GM21390 (cell line): ENCODE data around the gene PLEKHG4B.
"Not testable (repeated sequence)": the region's sequence is repeated elsewhere in the genome, so short reads cannot be mapped to it uniquely, and the experiment has no call there.

Experiments used
- ATAC-seq: cut with Tn5 transposase; IDR thresholded peaks from one replicate; pipeline ENCODE4 v1.9.1; 2021; ENCODE audit not compliant: unreplicated experiment

Gene PLEKHG4B

GRCh38 chr5:93221-93980 lies 1.4 kb downstream of the PLEKHG4B start:
- ATAC-seq, result no peak

GRCh38 chr5:94113-94892 lies 2.3 kb downstream of the PLEKHG4B start:
- ATAC-seq, result no peak

GRCh38 chr5:95241-95980 lies 3.4 kb downstream of the PLEKHG4B start:
- ATAC-seq, result no peak

- no peak for ATAC-seq
Observed at GRCh38 chr5:96976-97660, 5.2 kb downstream of the PLEKHG4B start.

DNA sequence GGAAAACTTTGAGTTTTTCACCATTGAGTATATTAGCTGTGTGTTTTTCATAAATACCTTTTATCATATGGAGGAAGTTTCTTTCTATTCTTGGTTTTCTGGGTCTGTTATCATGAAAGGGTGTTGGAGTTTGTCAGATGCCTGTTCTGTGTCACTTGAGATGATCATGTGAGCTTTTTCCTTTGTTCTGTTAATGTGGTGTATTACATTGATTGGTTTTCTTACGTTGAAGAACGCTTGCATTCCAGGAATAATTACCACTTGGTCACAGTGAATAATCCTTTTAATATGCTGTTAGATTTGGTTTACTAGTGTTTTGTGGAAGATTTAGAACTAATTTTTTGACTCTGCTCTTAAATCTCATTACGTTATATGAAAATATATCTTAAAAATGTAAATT lies 7.8 kb downstream of the PLEKHG4B start:
- ATAC-seq, result no peak

DNA sequence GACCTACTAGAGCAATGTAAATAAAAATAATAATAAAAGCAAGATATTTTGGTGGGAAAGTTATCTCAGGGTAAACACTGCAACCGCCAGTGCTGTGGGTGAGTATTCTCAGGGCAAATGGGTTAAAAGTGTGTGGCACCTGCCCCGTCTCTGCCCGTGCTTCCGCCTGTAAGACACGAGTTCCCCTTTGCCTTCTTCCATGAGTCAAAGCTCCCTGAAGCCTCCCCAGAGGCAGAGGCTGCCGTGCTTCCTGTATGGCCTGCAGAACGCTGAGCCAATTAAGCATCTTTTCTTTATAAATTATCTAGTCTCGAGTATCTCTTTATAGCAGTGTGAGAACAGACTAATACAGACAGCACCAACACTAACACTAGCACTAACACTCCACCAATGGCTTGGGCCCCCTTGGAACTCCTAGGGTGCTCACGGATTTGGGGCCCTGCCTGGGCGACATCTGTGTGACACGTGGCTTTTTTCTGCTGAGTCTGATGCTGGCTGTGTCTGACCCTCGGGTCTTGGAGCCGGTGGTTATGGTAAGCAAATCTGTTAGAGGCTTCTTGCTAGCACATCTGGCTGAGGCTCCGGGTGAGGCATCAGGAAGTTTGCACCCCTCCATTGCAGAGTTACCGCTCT lies 10.6 kb downstream of the PLEKHG4B start:
- ATAC-seq, result no peak

GRCh38 chr5:104106-104505 lies 12.1 kb downstream of the PLEKHG4B start:
- ATAC-seq, result not testable (repeated sequence)

DNA sequence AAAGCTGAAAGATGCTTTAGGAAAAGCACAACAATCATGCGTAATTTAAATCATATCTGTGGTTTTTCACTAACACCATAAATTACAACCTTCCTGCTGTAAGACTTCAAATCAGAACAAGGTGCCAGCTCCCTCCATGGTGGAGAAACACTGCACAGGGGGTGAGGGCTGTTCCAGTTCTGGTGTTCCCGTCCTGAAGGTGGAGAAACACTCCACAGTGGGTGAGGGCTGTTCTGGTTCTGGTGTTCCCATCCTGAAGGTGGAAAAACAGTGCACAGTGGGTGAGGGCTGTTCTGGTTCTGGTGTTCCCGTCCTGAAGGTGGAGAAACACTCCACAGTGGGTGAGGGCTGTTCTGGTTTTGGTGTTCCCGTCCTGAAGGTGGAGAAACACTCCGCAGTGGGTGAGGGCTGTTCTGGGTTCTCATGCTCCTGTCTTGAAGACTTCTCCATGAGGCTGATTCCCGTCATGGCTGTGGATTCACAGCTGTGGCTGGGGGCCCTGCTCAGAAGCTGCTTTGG lies 12.9 kb downstream of the PLEKHG4B start:
- no peak for ATAC-seq

DNA sequence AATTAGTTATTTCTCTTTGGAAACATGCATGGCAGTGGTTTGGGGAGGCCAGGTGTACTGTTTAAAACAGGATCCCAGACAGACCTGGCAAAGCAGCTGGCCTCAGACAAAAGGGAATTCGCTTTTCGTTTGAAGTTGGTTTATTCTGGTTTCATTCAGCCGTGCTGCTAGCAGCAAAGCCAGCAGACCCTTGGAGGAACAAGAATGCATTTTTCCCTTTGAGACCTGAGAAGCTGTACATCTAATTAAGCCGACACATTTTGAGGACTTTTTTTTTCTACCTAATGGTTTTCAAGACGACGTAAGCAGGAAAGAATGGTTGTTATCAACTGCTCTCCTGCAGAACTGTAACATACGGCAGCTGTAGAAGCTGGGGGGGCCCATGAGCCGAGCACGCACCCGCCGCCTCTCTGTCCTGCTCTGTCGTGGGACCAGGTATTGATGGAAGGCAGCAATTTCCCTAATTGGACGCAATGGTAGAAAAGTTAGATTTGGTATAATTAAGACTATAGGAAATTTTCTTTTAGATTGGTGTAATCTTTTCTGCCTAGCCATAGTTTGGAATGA lies 13.6 kb downstream of the PLEKHG4B start:
- ATAC-seq, result no peak

- no peak for ATAC-seq
Observed at GRCh38 chr5:106587-106986, 14.6 kb downstream of the PLEKHG4B start.

GRCh38 chr5:107526-107925 lies 15.6 kb downstream of the PLEKHG4B start:
- no peak for ATAC-seq

DNA sequence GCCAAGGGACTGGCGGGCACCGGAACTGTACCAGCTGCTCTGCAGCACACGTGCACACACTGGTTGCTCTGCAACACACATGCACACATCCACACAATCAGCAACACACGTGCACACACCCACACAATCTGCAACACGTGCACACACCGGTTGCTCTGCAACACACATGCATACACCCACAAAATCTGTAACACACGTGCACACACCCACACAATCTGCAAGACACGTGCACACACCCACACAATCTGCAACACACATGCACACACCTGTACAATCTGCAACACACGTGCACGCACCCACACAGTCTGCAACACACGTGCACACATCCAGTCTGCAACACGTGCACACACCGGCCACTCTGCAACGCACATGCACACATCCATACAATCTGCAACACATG lies 17.9 kb downstream of the PLEKHG4B start:
- no peak for ATAC-seq

GRCh38 chr5:110270-110888 lies 18.4 kb downstream of the PLEKHG4B start:
- no peak for ATAC-seq

DNA sequence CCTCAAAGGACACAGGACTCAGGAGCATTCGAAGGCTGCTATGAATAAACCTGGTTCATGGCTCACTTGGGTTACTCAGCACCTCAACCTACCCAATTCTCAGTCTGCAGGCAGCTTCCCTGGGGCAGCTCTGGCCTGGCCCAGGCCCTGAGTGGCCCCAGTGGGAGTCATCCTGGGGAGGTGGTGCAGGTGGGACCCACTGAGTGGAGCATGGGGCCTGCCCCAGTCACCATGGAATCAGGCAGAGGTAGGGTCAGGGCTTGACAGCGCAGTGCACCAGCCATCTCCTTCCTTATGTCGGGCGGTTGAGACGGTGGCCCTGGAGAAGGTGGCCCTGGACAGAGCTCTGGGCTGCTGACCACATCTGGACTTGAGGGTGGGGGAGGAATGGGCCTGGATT lies 19.2 kb downstream of the PLEKHG4B start:
- ATAC-seq, result no peak

GRCh38 chr5:119486-120097 lies 27.6 kb downstream of the PLEKHG4B start:
- no peak for ATAC-seq

- no peak for ATAC-seq
Observed at GRCh38 chr5:121432-121831, 29.5 kb downstream of the PLEKHG4B start.

GRCh38 chr5:125815-126214 lies 33.8 kb downstream of the PLEKHG4B start:
- ATAC-seq, result no peak

DNA sequence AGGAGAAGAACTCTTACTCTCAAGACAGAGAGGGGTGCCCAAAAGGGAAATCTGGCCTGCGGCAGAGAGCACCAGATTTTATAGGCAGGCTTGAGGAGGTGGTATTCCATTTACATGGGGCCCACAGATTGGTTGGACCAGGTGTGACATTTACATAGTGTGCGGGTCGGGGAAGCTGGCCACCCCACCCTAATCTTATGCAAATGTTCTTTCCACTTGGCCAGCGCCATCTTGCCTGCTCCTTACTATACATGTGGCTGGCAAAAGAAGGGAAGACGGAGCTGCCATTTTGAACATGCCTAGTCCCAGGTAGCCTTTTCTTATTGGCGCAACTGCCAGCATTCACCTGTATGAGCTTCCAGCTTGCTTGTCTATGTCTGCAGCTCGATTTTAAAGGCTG lies 34.8 kb downstream of the PLEKHG4B start:
- ATAC-seq, result no peak

GRCh38 chr5:127886-128285 lies 35.9 kb downstream of the PLEKHG4B start:
- ATAC-seq, result no peak
